ENCODE data around the gene LMBRD1.
"Not testable (repeated sequence)": the region's sequence is repeated elsewhere in the genome, so short reads cannot be mapped to it uniquely, and the experiment has no call there.

Gene LMBRD1

DNA sequence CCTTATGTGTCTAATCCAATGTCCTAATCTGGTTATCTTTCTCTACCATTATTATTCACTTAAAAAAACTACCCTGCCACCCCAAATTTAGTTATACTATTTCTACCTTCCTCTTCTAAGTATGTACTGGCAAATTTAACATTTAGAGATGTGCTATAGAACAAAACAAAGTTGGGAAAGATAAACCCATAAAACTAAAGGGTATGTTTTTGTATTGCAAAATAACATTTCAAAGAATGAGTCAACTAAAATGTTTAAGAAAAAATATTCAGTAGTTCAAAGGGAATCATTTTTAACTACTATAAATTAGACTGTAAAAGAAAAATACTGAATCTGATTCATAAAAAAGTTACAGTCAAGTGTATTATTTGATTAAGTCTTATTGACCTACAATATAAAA lies 103.0 kb downstream of the LMBRD1 start:
- DNase-seq (ENCODE audit: low read depth) = no peak
- TF ChIP-seq, protein P1, sequence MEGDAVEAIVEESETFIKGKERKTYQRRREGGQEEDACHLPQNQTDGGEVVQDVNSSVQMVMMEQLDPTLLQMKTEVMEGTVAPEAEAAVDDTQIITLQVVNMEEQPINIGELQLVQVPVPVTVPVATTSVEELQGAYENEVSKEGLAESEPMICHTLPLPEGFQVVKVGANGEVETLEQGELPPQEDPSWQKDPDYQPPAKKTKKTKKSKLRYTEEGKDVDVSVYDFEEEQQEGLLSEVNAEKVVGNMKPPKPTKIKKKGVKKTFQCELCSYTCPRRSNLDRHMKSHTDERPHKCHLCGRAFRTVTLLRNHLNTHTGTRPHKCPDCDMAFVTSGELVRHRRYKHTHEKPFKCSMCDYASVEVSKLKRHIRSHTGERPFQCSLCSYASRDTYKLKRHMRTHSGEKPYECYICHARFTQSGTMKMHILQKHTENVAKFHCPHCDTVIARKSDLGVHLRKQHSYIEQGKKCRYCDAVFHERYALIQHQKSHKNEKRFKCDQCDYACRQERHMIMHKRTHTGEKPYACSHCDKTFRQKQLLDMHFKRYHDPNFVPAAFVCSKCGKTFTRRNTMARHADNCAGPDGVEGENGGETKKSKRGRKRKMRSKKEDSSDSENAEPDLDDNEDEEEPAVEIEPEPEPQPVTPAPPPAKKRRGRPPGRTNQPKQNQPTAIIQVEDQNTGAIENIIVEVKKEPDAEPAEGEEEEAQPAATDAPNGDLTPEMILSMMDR (IDR thresholded peaks at IDR 0.05; ENCODE audit: insufficient read depth, low read depth, low read length, missing control alignments) = no peak
- no peak overlapping the region for H3K4me3 ChIP-seq (ENCODE audit: low read depth, low read length)

DNA sequence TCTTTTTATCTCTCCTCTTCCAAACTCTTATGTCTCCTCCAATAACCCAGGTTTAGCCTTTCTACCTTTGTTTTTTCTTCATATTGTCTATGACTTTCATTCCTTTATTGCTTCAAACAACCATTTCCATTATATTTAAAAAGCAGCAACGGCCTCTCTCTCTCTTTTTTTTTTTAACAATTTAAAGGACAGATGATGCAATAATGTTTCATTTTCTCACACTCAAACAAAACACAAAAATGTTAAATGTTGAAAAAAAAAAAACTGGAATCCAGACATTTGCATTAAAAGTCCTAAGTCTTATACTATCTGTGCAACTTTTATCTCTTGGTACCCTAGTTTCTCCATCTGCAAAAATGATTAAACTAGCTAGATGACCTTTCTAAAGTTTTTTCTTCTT lies 105.8 kb downstream of the LMBRD1 start:
- TF ChIP-seq, protein P1 (IDR thresholded peaks at IDR 0.05; ENCODE audit: insufficient read depth, low read depth, low read length, missing control alignments) = no peak
- H3K4me3 ChIP-seq (ENCODE audit: low read depth, low read length) = no peak overlapping the region

DNA sequence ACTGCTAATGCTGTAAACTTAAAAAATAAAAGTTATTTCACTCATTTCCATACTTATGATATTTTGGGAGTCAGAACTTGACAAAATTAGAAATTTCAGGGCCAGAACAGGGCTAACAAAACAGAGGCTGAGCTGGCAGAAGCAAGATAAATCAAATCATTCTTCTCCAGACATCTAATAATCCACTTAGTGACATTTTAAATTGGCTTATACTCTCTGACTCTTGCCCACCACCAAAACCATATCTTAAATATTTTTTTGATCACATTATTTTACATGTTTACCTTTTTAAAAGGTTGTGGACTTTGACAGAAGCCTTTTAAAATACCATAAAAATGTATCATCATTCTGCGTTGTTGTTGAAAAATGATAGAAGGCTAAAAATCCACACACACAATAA lies 116.5 kb downstream of the LMBRD1 start:
- no peak for DNase-seq (ENCODE audit: low read depth)
- TF ChIP-seq, protein P1 (IDR thresholded peaks at IDR 0.05; ENCODE audit: insufficient read depth, low read depth, low read length, missing control alignments) = no peak
- no peak overlapping the region for H3K4me3 ChIP-seq (ENCODE audit: low read depth, low read length)

More for the DNA sequence above, 105.8 kb downstream of the LMBRD1 start:
- DNase-seq (ENCODE audit: low read depth) = no peak

DNA sequence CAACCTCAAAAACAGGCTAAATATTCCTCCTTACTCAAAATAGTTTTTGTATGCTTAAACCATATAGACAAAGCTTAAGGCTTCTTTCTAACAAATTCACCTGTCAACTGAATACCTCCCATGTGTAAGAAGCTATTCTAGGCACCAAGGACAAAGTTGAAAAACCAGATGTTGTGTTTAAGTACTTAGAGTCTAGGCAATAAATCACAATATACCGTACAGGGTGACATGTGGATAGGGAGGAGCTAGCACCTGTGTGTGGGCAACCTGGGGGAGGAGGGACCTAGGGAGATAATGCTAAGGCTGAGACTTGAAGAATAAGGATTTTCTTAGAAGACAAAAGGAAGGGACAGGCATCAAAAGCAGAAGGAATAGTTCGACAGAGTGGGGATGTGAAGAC lies 123.5 kb downstream of the LMBRD1 start:
- no peak overlapping the region for H3K4me3 ChIP-seq (ENCODE audit: low read depth, low read length)
- TF ChIP-seq, protein P1 (IDR thresholded peaks at IDR 0.05; ENCODE audit: insufficient read depth, low read depth, low read length, missing control alignments) = no peak
- no peak for DNase-seq (ENCODE audit: low read depth)

DNA sequence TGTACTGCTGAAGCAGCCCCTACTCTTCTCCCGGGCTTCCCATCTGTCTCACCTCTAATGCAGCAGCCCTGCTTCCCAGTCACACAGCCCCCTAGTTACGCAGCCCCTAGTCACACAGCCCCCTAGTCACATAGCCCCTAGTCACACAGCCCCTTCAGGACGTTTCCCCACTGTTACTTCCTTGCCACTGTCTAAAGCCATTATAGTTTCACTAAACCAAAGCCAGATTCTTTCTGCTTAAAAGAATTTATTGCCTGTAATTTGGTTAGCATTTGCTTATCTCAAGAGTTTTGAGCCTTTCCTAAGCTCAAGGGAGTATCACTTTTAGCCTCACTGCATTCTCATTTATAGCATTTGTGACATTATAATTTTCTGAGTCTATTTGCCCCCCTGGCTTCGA lies 127.9 kb downstream of the LMBRD1 start:
- no peak overlapping the region for H3K4me3 ChIP-seq (ENCODE audit: low read depth, low read length)
- TF ChIP-seq, protein P1 (IDR thresholded peaks at IDR 0.05; ENCODE audit: insufficient read depth, low read depth, low read length, missing control alignments) = no peak
- DNase-seq (ENCODE audit: low read depth) = no peak

DNA sequence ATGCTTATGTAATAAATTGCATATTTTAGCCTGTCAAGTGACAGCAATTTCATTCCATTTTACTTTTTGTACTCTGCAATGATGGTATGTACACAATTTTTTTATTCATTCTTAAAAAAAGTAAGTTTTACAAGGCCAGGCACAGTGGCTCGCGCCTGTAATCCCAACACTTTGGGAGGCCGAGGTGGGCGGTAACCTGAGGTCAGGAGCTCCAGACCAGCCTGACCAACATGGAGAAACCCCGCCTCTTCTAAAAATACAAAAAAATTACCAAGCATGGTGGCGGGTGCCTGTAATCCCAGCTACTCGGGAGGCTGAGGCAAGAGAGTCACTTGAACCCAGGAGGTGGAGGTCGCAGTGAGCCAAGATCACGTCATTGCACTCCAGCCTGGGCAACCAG lies 130.0 kb downstream of the LMBRD1 start:
- DNase-seq (ENCODE audit: low read depth); H3K4me3 ChIP-seq (ENCODE audit: low read depth, low read length): not testable (repeated sequence)

DNA sequence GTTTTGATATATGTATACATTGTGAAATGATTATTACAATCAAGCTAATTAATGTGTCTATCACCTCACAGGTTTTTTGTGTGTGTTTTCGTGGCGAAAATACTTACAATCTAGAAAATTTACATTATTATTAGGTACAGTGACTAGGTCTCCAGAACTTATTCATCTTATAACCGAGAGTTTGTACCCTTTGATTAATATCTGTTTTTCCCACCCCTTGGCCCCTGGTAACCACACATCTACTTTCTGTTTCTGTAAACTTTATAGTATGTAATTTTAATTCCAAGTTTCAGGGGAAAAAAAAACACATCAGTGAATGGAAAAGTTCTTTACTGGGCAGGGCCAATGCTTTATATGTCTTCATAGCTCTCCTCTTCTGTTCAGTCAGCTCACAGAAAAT lies 131.4 kb downstream of the LMBRD1 start:
- H3K4me3 ChIP-seq (ENCODE audit: low read depth, low read length) = no peak overlapping the region
- DNase-seq (ENCODE audit: low read depth) = no peak
- TF ChIP-seq, protein P1 (IDR thresholded peaks at IDR 0.05; ENCODE audit: insufficient read depth, low read depth, low read length, missing control alignments) = no peak
